HEK293T (cell line): ENCODE data around the gene DMXL1.

Source experiments
- FOXM1 ChIP-seq: fragments of 450-650 bp; IDR thresholded peaks from 2 replicates; pipeline ENCODE4 v1.6.1; 2017; ENCODE audit warnings: mild to moderate bottlenecking, borderline replicate concordance
- SUZ12 ChIP-seq: fragments of 450-650 bp; IDR thresholded peaks from 2 replicates; pipeline ENCODE4 v1.6.1; 2016; ENCODE audit warnings: mild to moderate bottlenecking
- TARDBP ChIP-seq: fragments of 450-650 bp; IDR thresholded peaks from 2 replicates; pipeline ENCODE4 v1.6.1; 2016

- TF ChIP-seq FOXM1: no peak
- no peak for TF ChIP-seq TARDBP
- TF ChIP-seq SUZ12: no peak
Measured at GRCh38 chr5:119077444-119077843, 6.6 kb downstream of the DMXL1 start.
